ENCODE measurements around the gene DDX56. TPM values are rescaled to one million over a fixed set of nuclear protein-coding genes. Genes with fewer than 3 reads are reported as not detected.

Gene DDX56
- total and polyA plus RNA-seq, 2 of the 13 experiments (the other 11 are each of a cell fraction or from before 2014, with no cell fraction given) = 82.6 to 120 TPM

- no peak; the same call in 1 of the 2 replicates for TF ChIP-seq ZBTB26 (CRISPR knock-in tag; IDR thresholded peaks at IDR 0.05; ENCODE audit: borderline replicate concordance)
- no peak for TF ChIP-seq PPARG (CRISPR knock-in tag; conservative IDR thresholded peaks at IDR 0.05)
- peak; percentile 80; the same call in 1 of the 2 replicates for TF ChIP-seq IRX3 (CRISPR knock-in tag; IDR thresholded peaks at IDR 0.05; ENCODE audit: borderline replicate concordance, low read depth)
- TF ChIP-seq NR2F2 (IDR thresholded peaks at IDR 0.05; ENCODE audit: borderline replicate concordance, low read depth) = no peak
- no peak for TF ChIP-seq MATR3 (CRISPR knock-in tag; IDR thresholded peaks at IDR 0.05)
- TF ChIP-seq, protein P1, sequence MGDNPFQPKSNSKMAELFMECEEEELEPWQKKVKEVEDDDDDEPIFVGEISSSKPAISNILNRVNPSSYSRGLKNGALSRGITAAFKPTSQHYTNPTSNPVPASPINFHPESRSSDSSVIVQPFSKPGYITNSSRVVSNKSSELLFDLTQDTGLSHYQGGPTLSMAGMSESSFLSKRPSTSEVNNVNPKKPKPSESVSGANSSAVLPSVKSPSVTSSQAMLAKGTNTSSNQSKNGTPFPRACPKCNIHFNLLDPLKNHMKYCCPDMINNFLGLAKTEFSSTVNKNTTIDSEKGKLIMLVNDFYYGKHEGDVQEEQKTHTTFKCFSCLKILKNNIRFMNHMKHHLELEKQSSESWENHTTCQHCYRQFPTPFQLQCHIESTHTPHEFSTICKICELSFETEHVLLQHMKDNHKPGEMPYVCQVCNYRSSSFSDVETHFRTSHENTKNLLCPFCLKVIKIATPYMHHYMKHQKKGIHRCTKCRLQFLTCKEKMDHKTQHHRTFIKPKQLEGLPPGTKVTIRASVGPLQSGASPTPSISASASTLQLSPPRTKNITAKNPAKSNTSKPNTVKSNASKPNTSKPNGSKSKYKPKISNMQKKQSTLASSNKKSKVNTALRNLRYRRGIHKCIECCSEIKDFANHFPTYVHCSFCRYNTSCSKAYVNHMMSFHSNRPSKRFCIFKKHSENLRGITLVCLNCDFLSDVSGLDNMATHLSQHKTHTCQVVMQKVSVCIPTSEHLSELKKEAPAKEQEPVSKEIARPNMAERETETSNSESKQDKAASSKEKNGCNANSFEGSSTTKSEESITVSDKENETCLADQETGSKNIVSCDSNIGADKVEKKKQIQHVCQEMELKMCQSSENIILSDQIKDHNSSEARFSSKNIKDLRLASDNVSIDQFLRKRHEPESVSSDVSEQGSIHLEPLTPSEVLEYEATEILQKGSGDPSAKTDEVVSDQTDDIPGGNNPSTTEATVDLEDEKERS (CRISPR knock-in tag; IDR thresholded peaks at IDR 0.05) = no peak
- TF ChIP-seq ZNF646 (CRISPR knock-in tag; IDR thresholded peaks at IDR 0.05) = no peak
- no peak for TF ChIP-seq ZFAT (CRISPR knock-in tag; conservative IDR thresholded peaks at IDR 0.05)
- no peak for TF ChIP-seq JDP2 (CRISPR knock-in tag; IDR thresholded peaks at IDR 0.05; ENCODE audit: borderline replicate concordance)
- peak; percentile 56; the same call in 1 of the 2 replicates for TF ChIP-seq ZZZ3 (CRISPR knock-in tag; IDR thresholded peaks at IDR 0.05; ENCODE audit: borderline replicate concordance)
- TF ChIP-seq ELK4 (CRISPR knock-in tag; IDR thresholded peaks at IDR 0.05; ENCODE audit: borderline replicate concordance) = no peak
- 0 out of 2 replicates have a peak, but pooled peaks have one; percentile 23 for TF ChIP-seq ZFP1 (CRISPR knock-in tag; IDR thresholded peaks at IDR 0.05)
- no peak for TF ChIP-seq KLF12 (CRISPR knock-in tag; IDR thresholded peaks at IDR 0.05; ENCODE audit: borderline replicate concordance)
- TF ChIP-seq, protein P2, sequence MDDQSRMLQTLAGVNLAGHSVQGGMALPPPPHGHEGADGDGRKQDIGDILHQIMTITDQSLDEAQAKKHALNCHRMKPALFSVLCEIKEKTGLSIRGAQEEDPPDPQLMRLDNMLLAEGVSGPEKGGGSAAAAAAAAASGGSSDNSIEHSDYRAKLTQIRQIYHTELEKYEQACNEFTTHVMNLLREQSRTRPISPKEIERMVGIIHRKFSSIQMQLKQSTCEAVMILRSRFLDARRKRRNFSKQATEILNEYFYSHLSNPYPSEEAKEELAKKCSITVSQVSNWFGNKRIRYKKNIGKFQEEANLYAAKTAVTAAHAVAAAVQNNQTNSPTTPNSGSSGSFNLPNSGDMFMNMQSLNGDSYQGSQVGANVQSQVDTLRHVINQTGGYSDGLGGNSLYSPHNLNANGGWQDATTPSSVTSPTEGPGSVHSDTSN (CRISPR knock-in tag; IDR thresholded peaks at IDR 0.05; ENCODE audit: borderline replicate concordance) = no peak
- peak; percentile 93 for TF ChIP-seq FOXC1 (CRISPR knock-in tag; IDR thresholded peaks at IDR 0.05; ENCODE audit: borderline replicate concordance)
Observed at GRCh38 chr7:44581879-44582603, 8.3 kb upstream of the DDX56 start, which contains the start of gene TMED4 (continued).

All from HepG2 (cell line).